Esophagus (tissue), 2 donors: ENCODE data around the gene NEUROD1. TPM values are rescaled to one million over a fixed set of nuclear protein-coding genes. Genes with fewer than 3 reads are reported as not detected.

Experiments
- polyA plus RNA-seq, 2 donors: library from polyadenylated mRNA; stranded (reverse); fragments of 200-250 nt; gene quantifications; one replicate each; pipeline ENCODE4 v1.2.3, GENCODE V29; 2013
- donor health status: healthy with polysubstance abuse.
- donor health status: Bipolar disorder and iron deficiency.

Gene NEUROD1
- polyA plus RNA-seq, 2 donors: not detected

Other genes with a start within 250 kb of the NEUROD1 start
- under 1 TPM; 0.22 to 0.45 TPM for gene ITGA4, start 223.1 kb downstream of the NEUROD1 start, polyA plus RNA-seq
- under 1 TPM in 1 of 2 donors, not detected in 1; 0.01 TPM for gene CERKL, start 23.4 kb downstream of the NEUROD1 start, polyA plus RNA-seq
- gene ITPRID2, start 211.2 kb upstream of the NEUROD1 start, polyA plus RNA-seq: 10 to 100 TPM; 11.9 to 15.4 TPM